MCF 10A (cell line): Measurements from ENCODE around the gene KIFC1. TPM values are rescaled to one million over a fixed set of nuclear protein-coding genes. Genes with fewer than 3 reads are reported as not detected.

ENCODE experiments used
- BruUV-seq: library from RNA; stranded (reverse); fragments of 400-500 nt; replicated peaks from 2 replicates; lab custom pipeline; 2021; lab: Mats Ljungman, UMichigan
- CTCF ChIA-PET: fragments of 300-600 bp; sonication (Branson Sonifier 250); formaldehyde crosslinking; extraction: SDS; loops from one replicate; lab custom pipeline; 2021; ENCODE audit warnings: antibody characterized with exemption, inconsistent platforms; lab: Yijun Ruan, JAX
- POLR2A ChIA-PET: fragments of 300-600, 350-650 bp; sonication (Branson Sonifier 250); formaldehyde crosslinking; extraction: SDS; loops from one replicate; lab custom pipeline; 2020; ENCODE audit warnings: antibody characterized with exemption, inconsistent platforms; lab: Yijun Ruan, JAX
- DNase-seq: peaks from one replicate; pipeline ENCODE4 v3.0.0-alpha.2; 2018; ENCODE audit not compliant: unreplicated experiment
- H3K27ac Mint-ChIP-seq: one replicate; pipeline ENCODE4 v1.8.0; 2022; ENCODE audit warnings: mild to moderate bottlenecking, low read depth, mixed read lengths; ENCODE audit not compliant: unreplicated experiment
- H3K27me3 Mint-ChIP-seq: one replicate; pipeline ENCODE4 v1.8.0; 2022; ENCODE audit warnings: mixed read lengths; ENCODE audit not compliant: insufficient read depth, unreplicated experiment
- H3K36me3 Mint-ChIP-seq: one replicate; pipeline ENCODE4 v1.8.0; 2022; ENCODE audit warnings: mild to moderate bottlenecking, moderate library complexity, mixed read lengths; ENCODE audit not compliant: insufficient read depth, unreplicated experiment
- H3K4me1 Mint-ChIP-seq: one replicate; pipeline ENCODE4 v1.8.0; 2022; ENCODE audit warnings: mixed read lengths; ENCODE audit not compliant: insufficient read depth, unreplicated experiment
- H3K4me3 Mint-ChIP-seq: one replicate; pipeline ENCODE4 v1.8.0; 2022; ENCODE audit warnings: mild to moderate bottlenecking, moderate library complexity, mixed read lengths; ENCODE audit not compliant: unreplicated experiment
- H3K9me3 Mint-ChIP-seq: one replicate; pipeline ENCODE4 v1.8.0; 2022; ENCODE audit warnings: mixed read lengths; ENCODE audit not compliant: unreplicated experiment
- intact Hi-C: fragments of 100-400 bp; cut with micrococcal nuclease; formaldehyde crosslinking; loops from 2 replicates; pipeline ENCODE4 v1.14.1; 2022
- microRNA-seq: library from miRNA; unstranded; fragments of <30 nt; microRNA quantifications from one replicate; pipeline ENCODE4 v1.2.0, GENCODE V29; 2022
- total RNA-seq: library from RNA; stranded (reverse); gene quantifications from 2 replicates; pipeline ENCODE4 v1.2.3, GENCODE V29; 2022
- TF ChIP-seq, protein P1 (sequence below): fragments of 200-600 bp; IDR thresholded peaks from one replicate; pipeline ENCODE4 v1.8.0; 2022; ENCODE audit warnings: antibody characterized with exemption, mild to moderate bottlenecking; ENCODE audit not compliant: unreplicated experiment

The KIFC1 gene
- total RNA-seq, 1 experiment from 2014 or later, result 27.1 TPM

DNA sequence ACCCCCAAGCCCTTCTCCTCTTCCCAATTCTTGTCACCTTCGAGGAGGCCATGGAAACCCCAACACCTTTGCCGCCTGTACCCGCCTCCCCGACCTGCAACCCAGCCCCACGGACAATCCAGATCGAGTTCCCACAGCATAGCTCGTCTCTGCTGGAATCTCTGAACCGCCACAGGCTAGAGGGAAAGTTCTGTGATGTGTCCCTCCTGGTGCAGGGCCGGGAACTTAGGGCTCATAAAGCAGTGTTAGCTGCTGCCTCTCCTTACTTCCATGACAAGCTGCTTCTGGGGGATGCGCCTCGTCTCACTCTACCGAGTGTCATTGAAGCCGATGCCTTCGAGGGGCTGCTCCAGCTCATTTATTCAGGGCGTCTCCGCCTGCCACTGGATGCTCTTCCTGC, 63.4 kb downstream of the KIFC1 start:
- H3K4me3 Mint-ChIP-seq, result peak overlapping the region; percentile 89
- POLR2A ChIA-PET, result interaction anchor here (0.7 to 3.1 kb wide), 18 partner anchors 10 to 387 kb away, joined by 3 to 23 read pairs (median 5); partner anchors contain the start of genes BAK1, CUTA and ITPR3
- TF ChIP-seq, protein P1, sequence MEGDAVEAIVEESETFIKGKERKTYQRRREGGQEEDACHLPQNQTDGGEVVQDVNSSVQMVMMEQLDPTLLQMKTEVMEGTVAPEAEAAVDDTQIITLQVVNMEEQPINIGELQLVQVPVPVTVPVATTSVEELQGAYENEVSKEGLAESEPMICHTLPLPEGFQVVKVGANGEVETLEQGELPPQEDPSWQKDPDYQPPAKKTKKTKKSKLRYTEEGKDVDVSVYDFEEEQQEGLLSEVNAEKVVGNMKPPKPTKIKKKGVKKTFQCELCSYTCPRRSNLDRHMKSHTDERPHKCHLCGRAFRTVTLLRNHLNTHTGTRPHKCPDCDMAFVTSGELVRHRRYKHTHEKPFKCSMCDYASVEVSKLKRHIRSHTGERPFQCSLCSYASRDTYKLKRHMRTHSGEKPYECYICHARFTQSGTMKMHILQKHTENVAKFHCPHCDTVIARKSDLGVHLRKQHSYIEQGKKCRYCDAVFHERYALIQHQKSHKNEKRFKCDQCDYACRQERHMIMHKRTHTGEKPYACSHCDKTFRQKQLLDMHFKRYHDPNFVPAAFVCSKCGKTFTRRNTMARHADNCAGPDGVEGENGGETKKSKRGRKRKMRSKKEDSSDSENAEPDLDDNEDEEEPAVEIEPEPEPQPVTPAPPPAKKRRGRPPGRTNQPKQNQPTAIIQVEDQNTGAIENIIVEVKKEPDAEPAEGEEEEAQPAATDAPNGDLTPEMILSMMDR, result no peak
- DNase-seq, result no peak
- TSS peak; percentile 47 for BruUV-seq
- H3K9me3 Mint-ChIP-seq, result no peaks in the 10 kb centered on the region
- no peaks in the 10 kb centered on the region for H3K27me3 Mint-ChIP-seq
- H3K36me3 Mint-ChIP-seq, result peaks cover 15% of the 10 kb centered on the region
- H3K4me1 Mint-ChIP-seq, result peaks cover 22% of the 10 kb centered on the region
- peak overlapping the region; percentile 72 for H3K27ac Mint-ChIP-seq
- intact Hi-C loops, result no loop called here
- CTCF ChIA-PET, result interaction anchor here (1.0 to 1.6 kb wide), 2 partner anchors 130 to 245 kb away, joined by 3 to 6 read pairs; no protein-coding TSS in a partner anchor

DNA sequence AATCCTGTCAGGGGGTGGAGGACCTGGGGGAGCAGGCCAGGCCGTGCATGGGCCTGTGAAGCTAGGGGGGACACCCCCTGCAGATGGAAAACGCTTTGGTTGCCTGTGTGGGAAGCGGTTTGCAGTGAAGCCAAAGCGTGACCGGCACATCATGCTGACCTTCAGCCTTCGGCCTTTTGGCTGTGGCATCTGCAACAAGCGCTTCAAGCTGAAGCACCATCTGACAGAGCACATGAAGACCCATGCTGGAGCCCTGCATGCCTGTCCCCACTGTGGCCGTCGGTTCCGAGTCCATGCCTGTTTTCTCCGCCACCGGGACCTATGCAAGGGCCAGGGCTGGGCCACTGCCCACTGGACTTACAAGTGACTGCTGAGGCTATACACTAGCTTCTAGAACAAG, 64.5 kb downstream of the KIFC1 start:
- Mint-ChIP-seq H3K36me3 (peaks cover 15% of the 10 kb centered on the region), H3K27me3 (no peaks in the 10 kb centered on the region), H3K27ac (no peak overlapping the region), H3K4me3 (no peak overlapping the region), H3K4me1 (peaks cover 15% of the 10 kb centered on the region), H3K9me3 (no peaks in the 10 kb centered on the region)
- intact Hi-C loops, result no loop called here
- BruUV-seq, result no TSS peak
- ChIA-PET POLR2A (interaction anchor here (0.7 to 3.1 kb wide), 3 partner anchors 123 to 1671 kb away, joined by 3 to 19 read pairs (median 3); partner anchors contain the start of gene BAK1), CTCF (interaction anchor here (0.6 to 0.7 kb wide), 3 partner anchors 12 to 1341 kb away, joined by 3 read pairs; no protein-coding TSS in a partner anchor)
- TF ChIP-seq, protein P1, result no peak
- no peak for DNase-seq

DNA sequence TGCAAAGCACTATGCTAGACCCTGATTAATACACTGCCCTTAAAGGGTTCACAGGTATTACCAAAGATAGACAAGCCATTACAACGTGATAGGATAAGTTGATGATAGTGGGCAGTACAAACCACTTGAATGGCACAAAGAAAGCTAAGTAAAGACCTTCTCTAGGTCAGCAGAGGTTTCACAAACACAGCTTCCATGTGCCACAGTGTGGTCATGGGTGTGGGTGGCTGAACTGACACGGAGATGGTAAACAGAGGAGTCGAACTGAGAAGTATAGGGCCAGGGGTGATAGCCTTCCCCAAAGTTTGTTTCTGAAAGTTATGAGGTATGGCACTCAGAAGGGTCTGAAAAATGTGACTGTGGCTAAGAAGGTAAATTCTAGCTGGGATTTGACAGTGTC, 67.1 kb downstream of the KIFC1 start:
- TF ChIP-seq, protein P1, result no peak
- H3K4me3 Mint-ChIP-seq, result no peak overlapping the region
- ChIA-PET CTCF (no interaction called here), POLR2A (interaction anchor here (1.0 to 2.0 kb wide), 2 partner anchors 11 to 34 kb away, joined by 4 to 5 read pairs; no protein-coding TSS in a partner anchor)
- H3K27me3 Mint-ChIP-seq, result no peaks in the 10 kb centered on the region
- peaks cover 15% of the 10 kb centered on the region for H3K36me3 Mint-ChIP-seq
- DNase-seq, result no peak
- no peaks in the 10 kb centered on the region for H3K9me3 Mint-ChIP-seq
- BruUV-seq, result no TSS peak
- intact Hi-C loops, result no loop called here
- H3K4me1 Mint-ChIP-seq, result peaks cover 7% of the 10 kb centered on the region
- H3K27ac Mint-ChIP-seq, result no peak overlapping the region

DNA sequence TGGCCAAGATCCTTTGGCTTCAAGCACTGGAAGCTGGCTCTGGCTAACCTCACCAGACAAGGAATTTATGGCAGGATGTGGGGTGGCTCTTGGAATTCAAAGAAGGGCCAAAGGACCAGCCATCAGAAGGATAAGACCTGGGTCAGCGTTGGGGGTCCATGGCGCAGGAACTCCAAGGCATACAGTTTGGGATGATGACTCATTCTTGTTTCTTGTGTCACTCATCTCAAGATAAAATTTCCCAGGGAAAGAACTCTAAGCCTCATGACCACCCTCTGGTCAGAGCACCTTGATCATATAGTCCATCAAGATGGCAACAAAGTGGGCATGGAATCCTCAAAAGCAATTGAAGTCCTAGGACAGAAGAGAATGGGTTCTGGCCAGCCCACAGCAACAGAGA, 67.6 kb downstream of the KIFC1 start:
- BruUV-seq, result no TSS peak
- H3K9me3 Mint-ChIP-seq, result no peaks in the 10 kb centered on the region
- POLR2A ChIA-PET, result interaction anchor here (1.0 to 2.0 kb wide), 2 partner anchors 11 to 34 kb away, joined by 4 to 5 read pairs; no protein-coding TSS in a partner anchor
- H3K4me3 Mint-ChIP-seq, result no peak overlapping the region
- peaks cover 5% of the 10 kb centered on the region for H3K4me1 Mint-ChIP-seq
- TF ChIP-seq, protein P1, result no peak
- peaks cover 15% of the 10 kb centered on the region for H3K36me3 Mint-ChIP-seq
- CTCF ChIA-PET, result no interaction called here
- intact Hi-C loops, result no loop called here
- DNase-seq, result no peak
- no peak overlapping the region for H3K27ac Mint-ChIP-seq
- H3K27me3 Mint-ChIP-seq, result no peaks in the 10 kb centered on the region

Small RNA genes within 50 kb of the gene (microRNA-seq; reads per million reads assigned to microRNA genes)
- gene MIR5004, result not detected

Other genes with a start within 250 kb of the KIFC1 start
- gene COL11A2, start 199.4 kb upstream of the KIFC1 start, total RNA-seq, result 0.91 and 1.5 TPM in 2 replicates
- gene RXRB, start 191.2 kb upstream of the KIFC1 start, total RNA-seq, result 29.6 and 35.1 TPM in 2 replicates
- gene SLC39A7, start 191.0 kb upstream of the KIFC1 start, total RNA-seq, result 118 and 187 TPM in 2 replicates
- 26.4 and 26.6 TPM in 2 replicates for gene HSD17B8, start 187.2 kb upstream of the KIFC1 start, total RNA-seq
- 45.4 and 48.3 TPM in 2 replicates for gene RING1, start 183.3 kb upstream of the KIFC1 start, total RNA-seq
- 47.8 and 49.7 TPM in 2 replicates for gene VPS52, start 119.9 kb upstream of the KIFC1 start, total RNA-seq
- gene RPS18, start 119.7 kb upstream of the KIFC1 start, total RNA-seq, result 4,063 and 4,680 TPM in 2 replicates
- 0.37 and 0.58 TPM in 2 replicates for gene B3GALT4, start 114.7 kb upstream of the KIFC1 start, total RNA-seq
- 53.1 and 57.0 TPM in 2 replicates for gene WDR46, start 102.6 kb upstream of the KIFC1 start, total RNA-seq
- 54.7 and 67.1 TPM in 2 replicates for gene PFDN6, start 102.2 kb upstream of the KIFC1 start, total RNA-seq
- gene RGL2, start 92.9 kb upstream of the KIFC1 start, total RNA-seq, result 30.4 and 37.9 TPM in 2 replicates
- gene TAPBP, start 77.7 kb upstream of the KIFC1 start, total RNA-seq, result 84.9 and 87.9 TPM in 2 replicates
- 12.3 and 15.5 TPM in 2 replicates for gene ZBTB22, start 74.1 kb upstream of the KIFC1 start, total RNA-seq
- gene DAXX, start 68.9 kb upstream of the KIFC1 start, total RNA-seq, result 39.7 and 47.7 TPM in 2 replicates
- 28.9 and 33.9 TPM in 2 replicates for gene PHF1, start 19.2 kb downstream of the KIFC1 start, total RNA-seq
- gene CUTA, start 26.3 kb downstream of the KIFC1 start, total RNA-seq, result 212 and 231 TPM in 2 replicates
- gene SYNGAP1, start 28.2 kb downstream of the KIFC1 start, total RNA-seq, result 6.7 and 9.9 TPM in 2 replicates
- 7.5 and 8.3 TPM in 2 replicates for gene ZBTB9, start 62.8 kb downstream of the KIFC1 start, total RNA-seq
- gene BAK1, start 188.5 kb downstream of the KIFC1 start, total RNA-seq, result 45.8 and 57.7 TPM in 2 replicates
- 86.9 and 109 TPM in 2 replicates for gene ITPR3, start 229.5 kb downstream of the KIFC1 start, total RNA-seq